ENCODE results near the gene MEIS1.
"Not testable (repeated sequence)": the region's sequence is repeated elsewhere in the genome, so short reads cannot be mapped to it uniquely, and the experiment has no call there.

The MEIS1 gene

DNA sequence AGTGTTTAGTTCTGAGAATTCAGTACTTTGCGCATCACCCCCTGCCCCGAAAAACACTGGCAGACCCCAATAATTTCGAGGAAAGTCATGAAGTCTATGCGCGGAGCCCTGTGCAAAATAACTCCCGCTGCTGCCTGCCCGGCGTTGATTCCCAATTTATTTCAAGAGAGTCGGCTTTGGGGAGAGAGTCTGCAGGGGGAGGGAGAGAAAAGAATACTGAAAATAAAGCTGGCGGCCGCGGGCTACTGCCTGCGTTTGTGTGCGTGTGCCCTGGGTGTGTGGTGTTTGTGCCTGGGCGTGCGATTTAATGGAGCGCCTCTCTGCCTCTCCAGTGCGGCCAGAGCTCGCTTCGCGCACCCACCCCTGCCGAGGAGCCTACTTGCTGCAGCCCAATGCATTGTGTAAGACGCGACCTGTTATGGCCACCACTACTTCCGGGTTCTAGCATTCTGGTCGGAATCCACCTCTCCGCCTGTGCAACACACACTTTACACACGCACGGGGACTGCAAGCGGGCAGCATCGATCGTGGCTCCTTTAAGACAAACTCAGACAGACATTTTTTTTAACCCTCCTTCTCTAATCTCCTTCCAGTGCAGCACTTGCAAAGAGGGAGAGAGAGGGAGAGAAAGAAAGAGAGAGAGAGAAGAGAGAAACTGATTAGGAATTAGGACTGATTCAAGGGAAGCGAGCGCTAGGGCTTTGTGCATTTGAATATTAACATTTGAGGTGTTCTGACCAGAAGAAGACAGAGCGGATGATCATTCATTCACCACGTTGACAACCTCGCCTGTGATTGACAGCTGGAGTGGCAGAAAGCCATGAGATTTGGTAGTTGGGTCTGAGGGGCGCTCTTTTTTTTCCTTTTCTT, at the start of gene MEIS1:
Gene MEIS1, plus strand, starts transcription at position 447 of the 870 bp plus-strand sequence. CDS start 732 bp downstream, outside the sequence.
- in situ Hi-C loops (cut with MboI; ENCODE audit: low sequenced_read_pairs): no loop called here

DNA sequence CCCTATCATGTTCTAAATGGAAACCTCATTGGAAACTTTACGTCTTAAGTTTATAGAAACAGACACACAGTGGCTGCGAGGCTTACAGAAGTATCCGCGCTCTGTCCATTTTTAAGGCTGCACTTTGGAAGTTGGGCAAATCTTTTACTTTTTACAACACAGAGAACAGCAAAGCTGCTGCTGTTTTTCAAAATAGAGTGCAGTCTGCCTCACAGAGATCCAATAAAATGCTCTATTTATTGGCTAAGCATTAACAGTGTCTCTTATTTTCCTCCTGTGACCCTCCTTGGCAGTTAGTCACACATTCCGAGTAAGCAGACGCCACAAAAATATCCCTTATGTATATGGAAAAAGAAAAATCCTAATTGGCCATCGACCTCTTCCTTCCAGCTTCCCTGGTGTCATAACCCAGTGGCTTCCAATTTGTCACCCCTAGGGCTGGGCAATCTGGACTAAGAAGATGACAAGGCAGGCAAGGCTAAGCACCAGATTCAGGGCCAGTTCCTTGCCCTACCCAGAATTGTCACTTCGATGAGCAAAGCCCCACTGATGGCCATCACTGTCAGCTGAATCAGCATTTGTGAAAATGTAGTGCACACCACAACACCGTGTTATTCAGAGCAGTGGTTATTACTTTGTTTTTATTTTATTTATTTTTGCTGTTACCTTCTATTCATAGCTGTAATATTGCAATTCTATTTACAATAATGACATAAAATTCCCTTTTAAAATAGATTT, 47.7 kb upstream of the MEIS1 start:
- in situ Hi-C loops (cut with MboI; ENCODE audit: low sequenced_read_pairs): no loop called here

GRCh38 chr2:66389651-66390131, 45.2 kb upstream of the MEIS1 start:
- in situ Hi-C loops (cut with MboI; ENCODE audit: low sequenced_read_pairs): no loop called here

DNA sequence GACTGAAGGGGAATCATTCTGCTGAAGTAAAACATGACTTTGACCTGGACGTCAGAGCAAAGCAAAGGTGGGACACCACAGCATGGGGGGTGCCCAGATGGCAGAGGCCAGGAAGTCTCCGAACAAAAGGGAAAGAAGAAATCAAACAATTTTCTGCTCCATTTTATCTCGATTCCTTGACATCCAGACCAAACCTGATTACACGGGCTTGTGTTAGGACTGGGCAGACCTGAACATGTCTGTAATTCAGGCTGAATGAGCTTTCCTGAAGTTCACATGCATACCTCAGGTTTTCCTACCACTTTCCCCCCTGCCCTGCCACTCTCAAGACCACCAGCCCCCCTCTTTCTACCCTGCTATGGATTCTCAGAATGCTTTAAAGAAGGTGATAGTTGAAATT, 44.8 kb upstream of the MEIS1 start:
- in situ Hi-C loops (cut with MboI; ENCODE audit: low sequenced_read_pairs): no loop called here

GRCh38 chr2:66390811-66391210, 44.1 kb upstream of the MEIS1 start:
- in situ Hi-C loops (cut with MboI; ENCODE audit: low sequenced_read_pairs): no loop called here

DNA sequence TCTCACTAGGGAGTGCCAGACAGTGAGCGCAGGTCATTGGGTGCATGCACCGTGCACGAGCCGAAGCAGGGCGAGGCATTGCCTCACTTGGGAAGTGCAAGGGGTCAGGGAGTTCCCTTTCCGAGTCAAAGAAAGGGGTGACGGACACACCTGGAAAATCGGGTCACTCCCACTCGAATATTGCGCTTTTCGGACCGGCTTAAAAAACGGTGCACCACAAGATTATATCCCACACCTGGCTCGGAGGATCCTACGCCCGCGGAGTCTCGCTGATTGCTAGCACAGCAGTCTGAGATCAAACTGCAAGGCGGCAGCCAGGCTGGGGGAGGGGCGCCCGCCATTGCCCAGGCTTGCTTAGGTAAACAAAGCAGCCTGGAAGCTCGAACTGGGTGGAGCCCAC, 43.7 kb upstream of the MEIS1 start:
- in situ Hi-C loops (cut with MboI; ENCODE audit: low sequenced_read_pairs): not testable (repeated sequence)

- in situ Hi-C loops (cut with MboI; ENCODE audit: low sequenced_read_pairs): no loop called here
These were observed 29.5 kb upstream of the MEIS1 start for GRCh38 chr2:66405473-66405872.

- in situ Hi-C loops (cut with MboI; ENCODE audit: low sequenced_read_pairs): no loop called here
These were observed 26.0 kb upstream of the MEIS1 start for GRCh38 chr2:66408905-66409304.

DNA sequence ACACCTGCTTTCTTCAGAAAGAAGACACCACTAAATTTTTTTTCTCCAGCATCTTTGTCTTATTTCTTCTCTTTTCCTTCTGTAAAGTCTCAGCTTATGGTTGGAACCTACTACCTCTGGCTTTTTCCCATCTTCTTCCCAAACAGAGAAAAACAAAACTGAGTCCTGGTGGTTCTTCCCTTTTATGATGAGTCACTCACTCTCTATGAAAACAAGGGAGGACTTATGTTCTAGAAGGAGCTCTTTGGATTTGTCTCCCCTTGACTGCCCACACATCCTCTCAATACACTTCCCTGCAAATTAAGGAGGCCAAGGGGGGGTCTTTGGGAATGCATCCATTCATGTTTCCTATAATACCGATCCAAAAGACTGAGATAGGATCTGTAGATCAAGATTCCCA, 22.1 kb upstream of the MEIS1 start:
- in situ Hi-C loops (cut with MboI; ENCODE audit: low sequenced_read_pairs): no loop called here

GRCh38 chr2:66414896-66415295, 20.0 kb upstream of the MEIS1 start:
- in situ Hi-C loops (cut with MboI; ENCODE audit: low sequenced_read_pairs): no loop called here

GRCh38 chr2:66418381-66418780, 16.5 kb upstream of the MEIS1 start:
- in situ Hi-C loops (cut with MboI; ENCODE audit: low sequenced_read_pairs): no loop called here

DNA sequence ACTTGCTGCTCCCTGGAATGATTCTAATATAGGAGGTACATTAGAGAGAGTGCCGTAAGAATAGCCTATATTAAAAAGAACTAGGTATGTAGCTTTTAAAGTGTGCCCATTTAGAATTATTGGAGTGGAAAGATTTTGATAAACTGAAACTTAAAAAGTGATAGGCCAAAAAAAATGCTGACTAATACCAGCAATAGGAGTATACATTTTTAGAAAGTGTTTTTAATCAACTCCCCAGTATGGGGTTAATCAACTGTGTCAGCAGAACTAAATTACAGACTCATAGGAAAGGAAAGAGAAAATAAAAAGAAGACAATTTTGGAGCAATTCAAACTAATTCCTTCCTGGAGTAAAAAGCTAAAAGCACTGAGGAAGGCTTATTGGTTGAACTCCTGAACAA, 13.3 kb upstream of the MEIS1 start:
- in situ Hi-C loops (cut with MboI; ENCODE audit: low sequenced_read_pairs): no loop called here

- in situ Hi-C loops (cut with MboI; ENCODE audit: low sequenced_read_pairs): no loop called here
These were observed 11.4 kb upstream of the MEIS1 start for GRCh38 chr2:66423391-66424124.

- in situ Hi-C loops (cut with MboI; ENCODE audit: low sequenced_read_pairs): no loop called here
These were observed 8.4 kb upstream of the MEIS1 start for GRCh38 chr2:66426244-66427111.

DNA sequence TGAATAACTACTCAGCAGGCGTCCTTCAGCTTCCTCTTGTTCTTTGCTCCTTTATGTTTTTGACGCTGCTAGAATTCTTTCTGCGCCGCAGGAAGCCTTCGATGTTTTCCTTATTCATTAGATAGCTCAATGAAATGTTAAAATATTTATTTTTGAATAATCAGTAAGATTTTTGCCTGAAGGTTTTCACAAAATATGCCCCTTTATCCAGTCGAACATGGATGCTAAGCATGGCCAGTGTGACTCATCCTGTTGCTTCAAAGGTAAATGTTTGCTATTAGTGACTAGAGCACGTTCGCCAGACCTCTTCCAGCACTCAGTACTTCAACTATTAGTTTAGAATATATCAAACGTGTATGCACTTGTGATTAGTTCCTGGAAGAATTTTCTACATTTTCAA, 7.6 kb upstream of the MEIS1 start:
- in situ Hi-C loops (cut with MboI; ENCODE audit: low sequenced_read_pairs): no loop called here

GRCh38 chr2:66428986-66429612, 5.8 kb upstream of the MEIS1 start:
- in situ Hi-C loops (cut with MboI; ENCODE audit: low sequenced_read_pairs): no loop called here

DNA sequence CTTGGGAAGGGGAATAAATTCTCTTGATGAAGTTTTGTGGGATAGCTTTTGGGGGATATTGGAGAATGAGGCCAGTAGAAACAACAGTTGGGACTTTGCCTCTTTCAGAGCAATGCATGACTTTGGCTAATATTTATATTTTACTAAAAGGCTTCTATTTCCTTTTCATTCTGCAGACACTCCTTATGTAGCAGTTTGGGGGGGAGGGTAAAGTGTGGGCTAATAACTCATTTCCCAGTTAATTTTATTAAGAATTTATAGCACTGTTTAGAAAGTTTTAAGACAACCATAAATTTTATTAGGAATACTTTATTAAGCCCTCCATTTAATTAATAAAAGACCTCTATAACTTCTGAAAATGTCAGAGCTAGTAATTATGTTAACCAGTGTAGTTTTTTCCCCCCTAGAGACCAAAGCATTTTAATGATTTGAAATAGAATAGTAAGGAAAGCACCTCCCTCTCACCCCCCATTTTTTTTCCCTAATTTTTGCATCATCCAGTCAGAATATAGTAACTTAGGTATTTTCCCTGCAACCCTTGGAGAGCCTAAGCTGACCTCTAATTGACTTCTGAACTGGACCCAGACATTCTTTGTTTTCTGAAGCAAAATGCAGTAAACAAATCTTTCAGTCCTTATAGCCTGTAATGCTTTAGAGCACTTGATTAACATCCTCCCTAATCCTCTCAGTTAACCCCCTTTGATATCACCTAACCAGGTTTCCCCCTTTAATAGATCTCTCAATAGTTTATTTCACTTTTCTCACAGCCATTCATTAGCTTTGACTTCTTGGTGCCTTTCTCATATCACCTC, 5.0 kb upstream of the MEIS1 start:
- in situ Hi-C loops (cut with MboI; ENCODE audit: low sequenced_read_pairs): no loop called here

DNA sequence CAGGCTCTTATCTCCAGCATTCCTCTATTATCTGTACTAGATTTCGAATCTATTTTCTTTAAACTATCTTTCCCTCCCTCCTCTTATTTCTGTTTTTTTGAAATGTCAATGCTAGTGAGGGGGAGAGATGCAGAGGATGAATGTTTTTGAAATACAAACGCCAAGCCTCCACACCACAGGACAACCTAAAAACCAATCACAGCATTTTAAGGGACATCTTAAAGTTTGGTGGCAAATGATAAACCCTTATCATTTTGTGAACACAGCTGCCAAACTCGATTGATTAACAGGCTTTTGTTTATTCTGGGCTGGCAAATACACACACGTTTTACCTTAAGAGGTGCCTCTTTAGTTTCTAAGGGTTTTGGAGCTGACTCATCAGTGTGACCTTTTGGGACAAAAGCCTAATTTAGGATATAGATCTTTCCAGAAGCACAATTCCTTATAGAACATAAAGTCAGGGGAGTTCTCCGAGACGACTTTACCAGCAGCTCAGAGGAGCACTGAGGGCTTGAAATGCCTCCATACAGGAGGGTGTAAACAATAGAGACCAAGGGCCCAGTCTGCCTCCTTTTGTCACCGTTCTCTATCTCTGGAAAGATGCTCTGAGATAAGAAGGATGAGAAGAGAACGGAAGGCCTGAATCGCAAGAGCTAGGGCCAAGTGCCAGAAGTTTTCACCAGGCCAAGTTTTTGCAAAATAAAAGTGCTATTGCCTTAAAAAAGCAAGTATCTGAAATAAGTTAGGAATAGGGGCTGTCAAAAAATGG, 4.2 kb upstream of the MEIS1 start:
- in situ Hi-C loops (cut with MboI; ENCODE audit: low sequenced_read_pairs): no loop called here
